ENCODE results near the gene TPRN.

Gene TPRN

DNA sequence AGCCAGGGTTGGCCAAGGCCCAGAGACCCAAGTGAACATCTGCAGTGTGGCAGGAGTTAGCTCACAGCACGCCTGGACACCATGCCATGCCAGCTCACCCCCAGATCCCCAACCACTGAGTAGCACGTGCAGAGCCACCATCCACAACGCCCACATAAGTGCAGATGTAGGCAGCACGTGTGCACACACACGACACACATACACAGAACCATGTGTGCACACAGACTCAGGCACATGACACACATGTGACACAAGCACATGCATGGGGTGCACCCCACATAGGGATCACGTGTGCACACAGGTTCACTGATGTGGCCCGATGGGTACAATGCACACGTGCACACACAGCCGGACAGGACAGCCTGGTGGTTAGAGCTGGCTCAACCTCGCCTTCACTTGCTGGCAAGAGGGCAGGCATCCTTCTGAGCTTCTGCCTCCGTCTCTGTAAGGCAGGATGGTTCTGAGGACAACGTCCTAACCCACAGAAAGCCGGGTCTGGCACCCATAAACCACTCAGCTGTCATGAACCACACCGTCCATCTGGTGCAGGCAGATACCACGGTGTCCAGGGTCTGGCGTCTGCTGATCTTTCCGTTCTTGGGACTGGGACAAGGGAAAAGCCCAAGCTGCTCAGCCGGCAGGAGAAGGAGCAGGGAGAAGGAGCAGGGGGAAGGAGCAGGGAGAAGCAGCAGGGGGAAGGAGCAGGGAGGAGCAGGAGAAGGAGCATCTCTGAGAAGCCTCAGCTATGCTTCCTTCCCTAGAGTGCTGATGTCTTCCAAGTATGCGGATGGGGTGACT, 42.7 kb downstream of the TPRN start:
- TF ChIP-seq, protein P1, sequence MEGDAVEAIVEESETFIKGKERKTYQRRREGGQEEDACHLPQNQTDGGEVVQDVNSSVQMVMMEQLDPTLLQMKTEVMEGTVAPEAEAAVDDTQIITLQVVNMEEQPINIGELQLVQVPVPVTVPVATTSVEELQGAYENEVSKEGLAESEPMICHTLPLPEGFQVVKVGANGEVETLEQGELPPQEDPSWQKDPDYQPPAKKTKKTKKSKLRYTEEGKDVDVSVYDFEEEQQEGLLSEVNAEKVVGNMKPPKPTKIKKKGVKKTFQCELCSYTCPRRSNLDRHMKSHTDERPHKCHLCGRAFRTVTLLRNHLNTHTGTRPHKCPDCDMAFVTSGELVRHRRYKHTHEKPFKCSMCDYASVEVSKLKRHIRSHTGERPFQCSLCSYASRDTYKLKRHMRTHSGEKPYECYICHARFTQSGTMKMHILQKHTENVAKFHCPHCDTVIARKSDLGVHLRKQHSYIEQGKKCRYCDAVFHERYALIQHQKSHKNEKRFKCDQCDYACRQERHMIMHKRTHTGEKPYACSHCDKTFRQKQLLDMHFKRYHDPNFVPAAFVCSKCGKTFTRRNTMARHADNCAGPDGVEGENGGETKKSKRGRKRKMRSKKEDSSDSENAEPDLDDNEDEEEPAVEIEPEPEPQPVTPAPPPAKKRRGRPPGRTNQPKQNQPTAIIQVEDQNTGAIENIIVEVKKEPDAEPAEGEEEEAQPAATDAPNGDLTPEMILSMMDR (IDR thresholded peaks at IDR 0.05; ENCODE audit: insufficient read depth, low read length, poor library complexity, severe bottlenecking): no peak
- no peak overlapping the region for H3K4me3 ChIP-seq (replicated peaks; ENCODE audit: low read depth, low read length)
- no peaks in the 10 kb centered on the region for H3K27me3 ChIP-seq (replicated peaks; ENCODE audit: control insufficient read depth, insufficient read depth, low read length)
- no peak for DNase-seq (ENCODE audit: extremely low read depth, insufficient read length)
- no peaks in the 10 kb centered on the region for H3K36me3 ChIP-seq (ENCODE audit: control insufficient read depth, insufficient read depth, low read length)

DNA sequence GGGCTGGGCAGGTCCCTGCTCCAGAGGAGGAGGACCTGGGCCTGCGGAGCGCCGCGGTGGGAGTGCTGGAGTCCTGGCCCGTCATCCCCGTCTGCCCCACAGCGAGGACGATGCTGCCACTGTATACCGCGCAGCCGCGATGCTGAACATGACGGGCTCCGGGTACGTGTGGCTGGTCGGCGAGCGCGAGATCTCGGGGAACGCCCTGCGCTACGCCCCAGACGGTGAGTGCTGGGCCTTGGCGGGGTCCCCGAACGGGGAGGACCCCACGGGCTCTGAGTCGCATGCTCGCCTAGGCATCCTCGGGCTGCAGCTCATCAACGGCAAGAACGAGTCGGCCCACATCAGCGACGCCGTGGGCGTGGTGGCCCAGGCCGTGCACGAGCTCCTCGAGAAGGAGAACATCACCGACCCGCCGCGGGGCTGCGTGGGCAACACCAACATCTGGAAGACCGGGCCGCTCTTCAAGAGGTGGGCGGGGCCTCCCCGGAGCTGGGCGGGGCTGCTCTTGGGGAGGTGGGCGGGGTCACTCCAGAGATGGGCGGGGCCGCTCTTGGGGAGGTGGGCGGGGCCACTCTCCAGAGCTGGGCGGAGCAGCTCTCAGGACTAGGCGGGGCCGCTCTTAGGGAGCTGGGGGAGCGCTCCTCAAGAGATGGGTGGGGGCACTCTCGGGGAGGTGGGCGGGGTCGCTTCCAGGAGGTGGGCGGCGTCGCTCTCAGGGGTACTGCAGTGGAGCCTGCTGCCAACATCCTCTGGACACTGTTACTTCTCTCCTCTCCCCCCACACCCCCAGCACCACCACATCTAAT, 43.8 kb downstream of the TPRN start:
- Histone ChIP-seq H3K27me3 (replicated peaks; ENCODE audit: control insufficient read depth, insufficient read depth, low read length) (no peaks in the 10 kb centered on the region), H3K36me3 (ENCODE audit: control insufficient read depth, insufficient read depth, low read length) (no peaks in the 10 kb centered on the region), H3K4me3 (replicated peaks; ENCODE audit: low read depth, low read length) (peak overlapping the region; percentile 43)
- peak; percentile 82 for DNase-seq (ENCODE audit: extremely low read depth, insufficient read length)
- TF ChIP-seq, protein P1 (IDR thresholded peaks at IDR 0.05; ENCODE audit: insufficient read depth, low read length, poor library complexity, severe bottlenecking): no peak

DNA sequence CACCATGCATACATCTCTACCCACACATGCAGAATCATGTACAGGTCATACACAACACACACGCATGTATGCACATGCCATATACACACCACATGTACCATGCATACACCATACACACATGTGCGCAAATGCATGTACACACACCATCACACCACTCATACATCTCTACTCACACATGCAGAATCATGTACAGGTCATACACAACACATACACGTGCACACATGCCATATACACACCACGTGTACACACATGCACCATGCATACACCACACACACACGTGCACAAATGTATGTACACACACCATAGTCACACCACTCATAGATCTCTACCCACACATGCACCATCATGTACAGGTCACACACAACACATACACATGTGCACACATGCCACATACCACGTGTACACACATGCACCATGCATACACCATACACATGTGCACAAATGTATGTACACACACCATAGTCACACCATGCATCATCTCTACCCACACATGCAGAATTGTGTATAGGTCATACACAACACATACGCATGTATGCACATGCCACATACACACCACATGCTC, 47.6 kb downstream of the TPRN start:
- H3K36me3 ChIP-seq (ENCODE audit: control insufficient read depth, insufficient read depth, low read length): no peaks in the 10 kb centered on the region
- H3K4me3 ChIP-seq (replicated peaks; ENCODE audit: low read depth, low read length): no peak overlapping the region
- no peak for DNase-seq (ENCODE audit: extremely low read depth, insufficient read length)
- H3K27me3 ChIP-seq (replicated peaks; ENCODE audit: control insufficient read depth, insufficient read depth, low read length): no peaks in the 10 kb centered on the region
- TF ChIP-seq, protein P1 (IDR thresholded peaks at IDR 0.05; ENCODE audit: insufficient read depth, low read length, poor library complexity, severe bottlenecking): no peak

DNA sequence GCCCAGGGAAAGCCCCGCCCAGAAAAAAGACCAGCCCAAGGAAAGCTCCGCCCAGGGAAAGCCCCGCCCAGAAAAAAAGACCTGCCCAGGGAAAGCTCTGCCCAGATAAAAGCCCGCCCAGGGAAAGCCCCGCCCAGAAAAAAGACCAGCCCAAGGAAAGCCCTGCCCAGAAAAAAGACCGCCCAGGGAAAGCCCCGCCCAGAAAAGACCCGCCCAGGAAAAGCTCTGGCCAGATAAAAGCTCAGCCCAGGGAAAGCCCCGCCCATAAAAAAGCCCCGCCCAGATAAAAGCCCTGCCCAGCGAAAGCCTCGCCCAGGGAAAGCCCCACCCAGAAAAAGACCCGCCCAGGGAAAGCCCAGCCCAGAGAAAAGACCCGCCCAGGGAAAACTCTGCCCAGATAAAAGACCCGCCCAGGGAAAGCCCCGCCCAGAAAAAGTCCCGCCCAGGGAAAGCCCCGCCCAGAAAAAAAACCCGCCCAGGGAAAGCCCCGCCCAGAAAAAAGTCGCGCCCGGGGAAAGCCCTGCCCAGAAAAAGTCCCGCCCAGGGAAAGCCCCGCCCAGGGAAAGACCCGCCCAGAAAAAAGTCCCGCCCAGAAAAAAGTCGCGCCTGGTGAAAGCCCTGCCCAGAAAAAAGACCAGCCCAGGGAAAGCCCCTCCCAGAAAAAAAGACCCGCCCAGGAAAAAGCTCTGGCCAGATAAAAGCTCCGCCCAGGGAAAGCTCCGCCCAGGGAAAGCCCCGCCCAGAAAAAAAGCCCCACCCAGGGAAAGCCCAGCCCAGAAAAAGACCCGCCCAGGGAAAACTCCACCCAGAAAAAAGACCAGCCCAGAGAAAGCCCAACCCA, 49.7 kb downstream of the TPRN start:
- no peaks in the 10 kb centered on the region for H3K36me3 ChIP-seq (ENCODE audit: control insufficient read depth, insufficient read depth, low read length)
- TF ChIP-seq, protein P1 (IDR thresholded peaks at IDR 0.05; ENCODE audit: insufficient read depth, low read length, poor library complexity, severe bottlenecking): no peak
- no peak overlapping the region for H3K4me3 ChIP-seq (replicated peaks; ENCODE audit: low read depth, low read length)
- DNase-seq (ENCODE audit: extremely low read depth, insufficient read length): peak; percentile 81
- no peaks in the 10 kb centered on the region for H3K27me3 ChIP-seq (replicated peaks; ENCODE audit: control insufficient read depth, insufficient read depth, low read length)

DNA sequence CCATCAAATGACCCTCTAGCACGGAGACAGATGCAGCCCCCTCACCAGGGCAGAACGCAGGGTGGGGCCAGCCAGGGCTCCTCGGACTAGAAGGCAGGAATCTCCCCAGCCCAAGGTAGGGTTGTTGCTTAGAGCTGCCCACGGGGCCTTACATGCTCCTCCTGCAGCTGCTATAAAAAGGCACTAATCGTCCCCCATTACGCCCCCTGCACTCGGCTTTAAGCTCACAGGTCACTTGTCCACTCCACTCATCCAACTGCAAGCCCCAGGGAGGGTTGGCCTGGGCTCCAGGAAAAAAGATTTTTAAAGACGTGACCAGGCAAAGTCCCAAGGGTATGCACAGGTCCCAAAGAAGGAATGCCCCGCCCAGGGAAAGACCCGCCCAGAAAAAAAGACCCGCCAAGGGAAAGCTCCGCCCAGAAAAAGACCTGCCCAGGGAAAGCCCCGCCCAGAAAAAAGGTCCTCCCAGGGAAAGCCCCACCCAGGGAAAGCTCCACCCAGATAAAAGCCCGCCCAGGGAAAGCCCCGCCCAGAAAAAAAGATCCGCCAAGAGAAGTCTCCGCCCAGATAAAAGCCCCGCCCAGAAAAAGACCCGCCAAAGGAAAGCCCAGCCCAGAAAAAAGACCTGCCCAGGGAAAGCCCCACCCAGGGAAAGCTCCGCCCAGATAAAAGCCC, 50.5 kb downstream of the TPRN start:
- no peaks in the 10 kb centered on the region for H3K27me3 ChIP-seq (replicated peaks; ENCODE audit: control insufficient read depth, insufficient read depth, low read length)
- H3K4me3 ChIP-seq (replicated peaks; ENCODE audit: low read depth, low read length): peak overlapping the region; percentile 12
- TF ChIP-seq, protein P1 (IDR thresholded peaks at IDR 0.05; ENCODE audit: insufficient read depth, low read length, poor library complexity, severe bottlenecking): no peak
- peak; percentile 69 for DNase-seq (ENCODE audit: extremely low read depth, insufficient read length)
- no peaks in the 10 kb centered on the region for H3K36me3 ChIP-seq (ENCODE audit: control insufficient read depth, insufficient read depth, low read length)

All from GM06990 (cell line).